Gastroesophageal sphincter (tissue), 3 donors: ENCODE measurements around the gene CSNK2B.

ENCODE experiments used
- EP300 ChIP-seq: sonication (generic); formaldehyde crosslinking; IDR thresholded peaks from one replicate; pipeline ENCODE4 v1.6.1; 2017; ENCODE audit warnings: antibody characterized with exemption, mild to moderate bottlenecking
- POLR2A ChIP-seq, 2 donors: fragments of 450-650 bp; IDR thresholded peaks; one replicate each; pipeline ENCODE4 v1.6.1; 2017; ENCODE audit warnings: antibody characterized with exemption in 2 of 2, mild to moderate bottlenecking in 2 of 2, moderate library complexity in 1 of 2
- POLR2AphosphoS5 ChIP-seq: sonication (generic); formaldehyde crosslinking; IDR thresholded peaks from one replicate; pipeline ENCODE4 v1.6.1; 2017; ENCODE audit warnings: antibody characterized with exemption
- TF ChIP-seq, protein P1 (sequence below), 4 experiments: fragments of 200-600 bp in 2 of 4; fragments of 450-650 bp in 2 of 4; sonication (generic) in 1 of 4; IDR thresholded peaks; one replicate each; pipeline ENCODE4 v1.5.1; 2017 to 2019; ENCODE audit warnings: antibody characterized with exemption in 4 of 4, mild to moderate bottlenecking in 2 of 4, moderate library complexity in 2 of 4

DNA sequence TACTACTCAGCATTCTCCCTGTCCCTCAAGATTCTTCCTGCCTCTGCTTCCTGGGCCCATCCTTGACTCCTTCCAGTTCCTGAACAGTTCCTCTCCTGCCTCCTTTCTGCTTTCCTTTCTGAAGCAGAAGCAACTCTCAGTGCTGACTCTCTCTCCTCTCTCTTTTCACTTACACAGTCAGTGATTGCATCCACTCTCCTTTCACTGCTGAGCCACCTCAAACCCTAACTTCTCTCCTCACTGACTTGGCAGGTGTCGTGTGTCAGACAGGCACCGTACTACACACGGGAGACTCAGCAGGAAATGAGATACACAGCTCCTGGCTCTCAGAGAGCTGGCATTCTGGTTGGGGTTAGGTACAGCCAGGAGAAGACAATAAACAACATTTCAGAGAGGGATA, 31.7 kb downstream of the CSNK2B start:
- TF ChIP-seq, protein P1, sequence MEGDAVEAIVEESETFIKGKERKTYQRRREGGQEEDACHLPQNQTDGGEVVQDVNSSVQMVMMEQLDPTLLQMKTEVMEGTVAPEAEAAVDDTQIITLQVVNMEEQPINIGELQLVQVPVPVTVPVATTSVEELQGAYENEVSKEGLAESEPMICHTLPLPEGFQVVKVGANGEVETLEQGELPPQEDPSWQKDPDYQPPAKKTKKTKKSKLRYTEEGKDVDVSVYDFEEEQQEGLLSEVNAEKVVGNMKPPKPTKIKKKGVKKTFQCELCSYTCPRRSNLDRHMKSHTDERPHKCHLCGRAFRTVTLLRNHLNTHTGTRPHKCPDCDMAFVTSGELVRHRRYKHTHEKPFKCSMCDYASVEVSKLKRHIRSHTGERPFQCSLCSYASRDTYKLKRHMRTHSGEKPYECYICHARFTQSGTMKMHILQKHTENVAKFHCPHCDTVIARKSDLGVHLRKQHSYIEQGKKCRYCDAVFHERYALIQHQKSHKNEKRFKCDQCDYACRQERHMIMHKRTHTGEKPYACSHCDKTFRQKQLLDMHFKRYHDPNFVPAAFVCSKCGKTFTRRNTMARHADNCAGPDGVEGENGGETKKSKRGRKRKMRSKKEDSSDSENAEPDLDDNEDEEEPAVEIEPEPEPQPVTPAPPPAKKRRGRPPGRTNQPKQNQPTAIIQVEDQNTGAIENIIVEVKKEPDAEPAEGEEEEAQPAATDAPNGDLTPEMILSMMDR (IDR thresholded peaks at IDR 0.05), result no peak
- TF ChIP-seq POLR2A (IDR thresholded peaks at IDR 0.05) (no peak), POLR2AphosphoS5 (no peak), EP300 (no peak)
